HAP-1 (cell line): ENCODE data around the gene SGPP2.

Experiments used
- DNase-seq, 2 experiments: peaks; one replicate each; pipeline ENCODE4 v3.0.0-alpha.2; 2016 to 2020; ENCODE audit warnings: low spot score in 2 of 2
- H3K27me3 ChIP-seq: fragments of 250-450 bp; sonication (Bioruptor Pico); 2 replicates; pipeline ENCODE4 v1.5.1; 2020; ENCODE audit warnings: low read depth, mild to moderate bottlenecking, moderate library complexity
- H3K36me3 ChIP-seq: fragments of 250-450 bp; sonication (Bioruptor Pico); replicated peaks from 2 replicates; pipeline ENCODE4 v1.5.1; 2020; ENCODE audit warnings: mild to moderate bottlenecking
- H3K4me1 ChIP-seq: fragments of 250-450 bp; sonication (Bioruptor Pico); 2 replicates; pipeline ENCODE4 v1.5.1; 2020; ENCODE audit warnings: mild to moderate bottlenecking
- H3K4me3 ChIP-seq: fragments of 250-450 bp; sonication (Bioruptor Pico); 2 replicates; pipeline ENCODE4 v1.5.1; 2020; ENCODE audit warnings: mild to moderate bottlenecking, moderate library complexity
- H3K9me3 ChIP-seq: fragments of 250-450 bp; sonication (Bioruptor Pico); 2 replicates; pipeline ENCODE4 v1.5.1; 2020; ENCODE audit warnings: mild to moderate bottlenecking, moderate library complexity
- in situ Hi-C: fragments of 300-500 bp; cut with MboI; formaldehyde crosslinking; loops from 3 replicates; pipeline ENCODE4 v1.14.3; 2020; ENCODE audit warnings: low sequenced_read_pairs, inconsistent platforms, mixed read lengths

SGPP2 gene

DNA sequence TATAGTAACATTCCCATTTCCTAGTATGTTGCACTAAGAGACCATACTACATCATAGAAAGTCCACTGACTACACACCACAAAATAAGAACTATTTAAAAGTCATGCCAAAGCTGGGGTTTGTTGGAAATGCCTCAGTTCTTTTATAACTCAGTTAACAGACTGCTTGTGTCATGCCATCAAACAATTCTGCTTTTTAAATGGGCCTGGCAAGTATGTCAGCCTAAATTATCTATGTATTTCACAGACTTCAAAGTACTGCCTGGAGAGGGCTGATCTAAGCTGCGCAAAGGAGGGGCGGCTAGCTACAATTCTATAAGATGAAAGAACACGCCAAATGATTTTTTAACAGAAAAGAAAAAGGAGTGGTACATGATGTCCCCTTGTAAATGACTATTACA is 182.0 kb downstream of the SGPP2 start:
- Histone ChIP-seq H3K9me3 (no peaks in the 10 kb centered on the region), H3K36me3 (peaks cover 22% of the 10 kb centered on the region), H3K4me1 (no peaks in the 10 kb centered on the region), H3K4me3 (no peak overlapping the region), H3K27me3 (no peaks in the 10 kb centered on the region)
- no peak for DNase-seq
- in situ Hi-C loops = no loop called here

DNA sequence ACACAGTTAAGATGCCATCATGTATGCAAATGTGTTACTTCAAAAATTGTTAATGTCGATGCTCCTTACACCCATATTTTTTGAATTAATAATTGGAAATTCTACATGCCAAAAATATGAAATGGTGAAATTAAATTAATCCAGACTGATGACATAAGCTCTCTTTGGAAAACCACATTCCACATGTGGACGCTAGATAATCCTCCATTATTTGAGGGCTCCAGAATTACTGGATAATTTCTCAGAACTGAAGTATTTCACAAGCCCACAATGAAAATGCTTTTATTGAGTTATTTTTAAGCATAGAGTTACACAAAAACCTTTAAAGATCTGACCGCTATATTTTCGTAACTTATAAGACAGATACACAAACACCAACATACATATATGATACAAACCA is 183.7 kb downstream of the SGPP2 start:
- no peaks in the 10 kb centered on the region for H3K27me3 ChIP-seq
- DNase-seq = no peak
- peaks cover 37% of the 10 kb centered on the region for H3K36me3 ChIP-seq
- no peaks in the 10 kb centered on the region for H3K9me3 ChIP-seq
- H3K4me1 ChIP-seq = no peaks in the 10 kb centered on the region
- no peak overlapping the region for H3K4me3 ChIP-seq
- in situ Hi-C loops = no loop called here

DNA sequence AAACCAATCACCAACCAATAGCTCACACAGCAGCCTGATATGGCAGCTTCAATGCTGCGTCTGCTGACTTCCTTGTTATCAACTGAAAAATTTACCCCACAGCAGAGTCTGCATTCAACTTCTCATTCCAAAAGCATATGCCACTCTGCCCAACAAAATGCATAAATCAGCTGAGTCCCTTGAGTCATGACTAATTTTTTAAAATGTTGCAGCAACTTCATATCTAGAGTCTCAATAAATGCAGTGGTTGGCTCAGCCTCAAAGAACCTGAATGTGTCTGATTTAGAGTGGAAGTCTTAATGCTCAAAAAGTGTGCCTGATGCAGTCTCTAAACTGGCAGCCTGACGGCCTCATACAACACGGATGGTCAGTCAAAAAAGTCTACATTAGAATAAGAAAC is 185.0 kb downstream of the SGPP2 start:
- in situ Hi-C loops = no loop called here
- no peaks in the 10 kb centered on the region for H3K27me3 ChIP-seq
- no peak overlapping the region for H3K4me3 ChIP-seq
- no peak for DNase-seq
- H3K9me3 ChIP-seq = no peaks in the 10 kb centered on the region
- H3K36me3 ChIP-seq = peaks cover 45% of the 10 kb centered on the region
- no peaks in the 10 kb centered on the region for H3K4me1 ChIP-seq
